ENCODE measurements around the gene PAIP2. TPM values are rescaled to one million over a fixed set of nuclear protein-coding genes. Genes with fewer than 3 reads are reported as not detected.
A peak's percentile ranks its signal among the peaks of the same experiment; 100 is the strongest.

PAIP2 gene
- total and polyA plus RNA-seq, 5 donors, result 125 to 183 (median 156) TPM

GRCh38 chr5:139394123-139394653 lies 52.5 kb downstream of the PAIP2 start:
- intact Hi-C loops (cut with DNase I), result no loop called here
- ATAC-seq, result peak; percentile 26 to 44
- peak overlapping the region; percentile 57 for H3K4me3 ChIP-seq (ENCODE audit: low read length)
- H3K4me1 ChIP-seq (ENCODE audit: control insufficient read depth, insufficient read depth, low read length), result peaks cover 4% of the 10 kb centered on the region
- peak; percentile 63 to 82 (median 81) for DNase-seq
- H3K27ac ChIP-seq (ENCODE audit: low read length), result peak overlapping the region; percentile 93
- H3K9me3 ChIP-seq (ENCODE audit: control insufficient read depth, low read length), result no peaks in the 10 kb centered on the region
- WGBS, result 2% methylated on average over 62 of the region's 62 CpGs
- H3K27me3 ChIP-seq (ENCODE audit: control insufficient read depth, insufficient read depth), result no peaks in the 10 kb centered on the region

GRCh38 chr5:139394654-139395566 lies 53.3 kb downstream of the PAIP2 start, which contains the start of gene PROB1:
Gene PROB1, minus strand, starts transcription at chr5:139395104. Its CDS starts 23 bp downstream, at chr5:139395081.
- intact Hi-C loops (cut with DNase I), result no loop called here
- H3K27ac ChIP-seq (ENCODE audit: low read length), result peak within 1 kb of the TSS; percentile 93
- 16% methylated on average over 76 of the region's 76 CpGs for WGBS
- DNase-seq (peak; percentile 67 to 88 (median 86)), ATAC-seq (peak; percentile 79 to 80)
- no peaks in the 10 kb centered on the region for H3K9me3 ChIP-seq (ENCODE audit: control insufficient read depth, low read length)
- peak within 1 kb of the TSS; percentile 57 for H3K4me3 ChIP-seq (ENCODE audit: low read length)
- H3K4me1 ChIP-seq (ENCODE audit: control insufficient read depth, insufficient read depth, low read length), result peaks cover 4% of the 10 kb centered on the region
- H3K27me3 ChIP-seq (ENCODE audit: control insufficient read depth, insufficient read depth), result no peaks in the 10 kb centered on the region

- DNase-seq (peak in 1 of 3 donors; percentile 60), ATAC-seq (peak in 1 of 2 donors; percentile 4)
- Histone ChIP-seq H3K4me3 (ENCODE audit: low read length) (no peak overlapping the region), H3K27me3 (ENCODE audit: control insufficient read depth, insufficient read depth) (no peaks in the 10 kb centered on the region), H3K9me3 (ENCODE audit: control insufficient read depth, low read length) (no peaks in the 10 kb centered on the region), H3K27ac (ENCODE audit: low read length) (peak overlapping the region; percentile 93), H3K4me1 (ENCODE audit: control insufficient read depth, insufficient read depth, low read length) (peaks cover 4% of the 10 kb centered on the region)
- 73% methylated on average over 8 of the region's 8 CpGs for WGBS
- intact Hi-C loops (cut with DNase I), result no loop called here
Observed at GRCh38 chr5:139395844-139396640, 54.4 kb downstream of the PAIP2 start.

DNA sequence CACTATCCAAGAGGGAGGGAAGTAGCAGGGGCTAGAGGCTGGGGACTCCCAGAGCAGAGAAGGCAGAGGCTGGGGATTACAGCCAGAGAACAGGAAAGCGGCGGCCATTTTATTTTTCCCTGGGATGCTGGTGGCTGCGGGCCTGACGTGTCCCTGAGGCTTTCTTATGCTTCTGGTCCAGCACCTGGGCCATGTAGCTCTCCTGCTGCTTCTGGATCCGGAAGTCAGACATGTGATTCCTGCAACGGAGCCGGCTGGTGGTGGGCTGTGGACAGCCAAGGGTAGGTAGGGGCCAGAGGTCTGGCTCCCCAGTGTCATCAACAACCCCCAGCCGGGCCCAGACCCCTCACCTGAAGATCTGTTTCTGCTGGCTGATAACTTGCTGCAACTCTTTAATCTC lies 55.0 kb downstream of the PAIP2 start:
- Histone ChIP-seq H3K4me1 (ENCODE audit: control insufficient read depth, insufficient read depth, low read length) (peaks cover 4% of the 10 kb centered on the region), H3K27me3 (ENCODE audit: control insufficient read depth, insufficient read depth) (no peaks in the 10 kb centered on the region), H3K4me3 (ENCODE audit: low read length) (no peak overlapping the region), H3K27ac (ENCODE audit: low read length) (peak overlapping the region; percentile 93), H3K9me3 (ENCODE audit: control insufficient read depth, low read length) (no peaks in the 10 kb centered on the region)
- DNase-seq (peak in 1 of 3 donors; percentile 19), ATAC-seq (no peak)
- 73% methylated on average over 8 of the region's 8 CpGs for WGBS
- intact Hi-C loops (cut with DNase I), result no loop called here

- intact Hi-C loops (cut with DNase I), result no loop called here
- H3K4me1 ChIP-seq (ENCODE audit: control insufficient read depth, insufficient read depth, low read length), result peaks cover 4% of the 10 kb centered on the region
Observed at GRCh38 chr5:139397921-139398320, 56.3 kb downstream of the PAIP2 start.

GRCh38 chr5:139399501-139400121 lies 58.0 kb downstream of the PAIP2 start:
- H3K4me1 ChIP-seq (ENCODE audit: control insufficient read depth, insufficient read depth, low read length), result peaks cover 4% of the 10 kb centered on the region
- no peak overlapping the region for H3K4me3 ChIP-seq (ENCODE audit: low read length)
- ATAC-seq (no peak), DNase-seq (no peak)
- H3K27ac ChIP-seq (ENCODE audit: low read length), result no peak overlapping the region
- intact Hi-C loops (cut with DNase I), result no loop called here
- H3K27me3 ChIP-seq (ENCODE audit: control insufficient read depth, insufficient read depth), result no peaks in the 10 kb centered on the region
- H3K9me3 ChIP-seq (ENCODE audit: control insufficient read depth, low read length), result no peaks in the 10 kb centered on the region
- WGBS, result 87% methylated on average over 6 of the region's 6 CpGs

More at GRCh38 chr5:139397921-139398320, 56.3 kb downstream of the PAIP2 start:
- WGBS, result 43% methylated on average over 6 of the region's 6 CpGs
- H3K9me3 ChIP-seq (ENCODE audit: control insufficient read depth, low read length), result no peaks in the 10 kb centered on the region
- H3K27ac ChIP-seq (ENCODE audit: low read length), result no peak overlapping the region
- H3K4me3 ChIP-seq (ENCODE audit: low read length), result no peak overlapping the region
- ATAC-seq, result no peak
- no peaks in the 10 kb centered on the region for H3K27me3 ChIP-seq (ENCODE audit: control insufficient read depth, insufficient read depth)
- DNase-seq, result peak in 2 of 3 donors; percentile 53 to 65

DNA sequence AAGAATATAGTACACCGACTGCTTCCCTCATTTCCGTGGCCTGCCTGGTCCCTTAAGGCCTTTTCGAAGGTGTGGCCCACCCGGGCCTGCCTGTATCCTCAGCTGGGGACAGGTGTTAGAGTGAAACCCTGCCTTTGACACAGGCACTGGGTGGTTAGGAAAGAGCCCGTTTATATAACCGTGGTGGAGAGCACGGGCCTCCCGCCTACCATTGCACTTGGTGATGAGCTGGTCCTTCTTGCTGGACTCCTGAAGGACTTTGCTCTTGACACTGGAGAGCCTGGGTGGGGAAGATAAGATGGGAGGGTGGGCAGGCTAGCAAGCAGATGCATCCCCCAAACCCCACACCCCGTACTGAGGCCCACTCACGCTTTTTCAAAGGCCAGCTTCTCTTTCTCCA lies 59.9 kb downstream of the PAIP2 start:
- H3K4me1 ChIP-seq (ENCODE audit: control insufficient read depth, insufficient read depth, low read length), result no peaks in the 10 kb centered on the region
- intact Hi-C loops (cut with DNase I), result no loop called here
- ATAC-seq, result no peak
- DNase-seq, result no peak
- H3K27ac ChIP-seq (ENCODE audit: low read length), result no peak overlapping the region
- no peaks in the 10 kb centered on the region for H3K27me3 ChIP-seq (ENCODE audit: control insufficient read depth, insufficient read depth)
- WGBS, result 93% methylated on average over 10 of the region's 10 CpGs
- no peaks in the 10 kb centered on the region for H3K9me3 ChIP-seq (ENCODE audit: control insufficient read depth, low read length)
- H3K4me3 ChIP-seq (ENCODE audit: low read length), result no peak overlapping the region

DNA sequence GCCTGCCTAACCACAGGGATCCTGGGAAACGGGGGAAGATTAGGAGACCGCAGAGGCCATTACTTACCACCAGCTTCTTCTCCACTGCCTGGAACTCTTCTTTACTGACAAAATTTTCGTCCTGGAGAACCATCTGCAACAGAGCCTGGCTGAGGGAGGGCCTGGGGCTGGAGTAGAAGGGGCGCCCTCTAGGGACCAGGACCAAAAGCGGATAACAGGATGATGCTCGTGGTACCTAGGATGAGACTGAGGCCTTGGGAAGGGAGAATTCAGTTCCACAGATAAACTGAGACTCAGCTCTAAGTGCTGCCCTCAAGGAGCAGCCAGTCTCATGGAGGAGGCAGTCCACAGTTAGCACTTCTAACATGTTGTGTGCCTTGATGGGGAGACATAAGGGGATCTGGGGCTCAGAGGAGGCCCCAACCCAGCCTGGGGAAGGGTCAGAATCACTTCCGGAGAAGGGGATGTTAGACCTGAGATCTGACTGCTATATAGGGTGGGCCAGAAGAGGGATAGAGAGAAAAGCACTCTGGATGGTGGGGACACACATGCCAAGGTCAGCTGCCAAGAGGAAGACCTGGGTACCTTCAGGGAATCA lies 61.0 kb downstream of the PAIP2 start:
- H3K9me3 ChIP-seq (ENCODE audit: control insufficient read depth, low read length), result no peaks in the 10 kb centered on the region
- no peak overlapping the region for H3K4me3 ChIP-seq (ENCODE audit: low read length)
- H3K27me3 ChIP-seq (ENCODE audit: control insufficient read depth, insufficient read depth), result no peaks in the 10 kb centered on the region
- 72% methylated on average over 7 of the region's 7 CpGs for WGBS
- DNase-seq (no peak), ATAC-seq (no peak)
- no peaks in the 10 kb centered on the region for H3K4me1 ChIP-seq (ENCODE audit: control insufficient read depth, insufficient read depth, low read length)
- no peak overlapping the region for H3K27ac ChIP-seq (ENCODE audit: low read length)
- intact Hi-C loops (cut with DNase I), result no loop called here

DNA sequence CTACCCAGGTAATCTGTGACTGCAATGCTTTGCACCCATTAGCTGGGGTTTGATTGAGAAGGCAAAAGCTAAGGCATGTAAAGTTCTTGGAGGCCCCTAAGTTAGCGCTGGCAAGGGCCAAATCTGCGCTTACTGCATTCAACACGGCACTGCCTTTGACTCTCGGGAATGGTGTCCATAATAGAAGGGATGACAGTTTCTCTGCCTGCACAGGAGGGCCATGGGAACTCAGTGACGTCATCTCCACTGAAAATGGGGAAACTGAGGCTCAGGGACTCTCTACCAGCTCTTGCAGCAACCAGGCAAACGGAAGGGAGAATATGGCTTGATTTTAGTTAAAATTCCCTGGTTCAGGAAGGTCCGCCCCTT lies 61.7 kb downstream of the PAIP2 start:
- intact Hi-C loops (cut with DNase I), result no loop called here
- Histone ChIP-seq H3K27me3 (ENCODE audit: control insufficient read depth, insufficient read depth) (no peaks in the 10 kb centered on the region), H3K27ac (ENCODE audit: low read length) (peak overlapping the region; percentile 92), H3K4me3 (ENCODE audit: low read length) (peak overlapping the region; percentile 41), H3K4me1 (ENCODE audit: control insufficient read depth, insufficient read depth, low read length) (no peaks in the 10 kb centered on the region), H3K9me3 (ENCODE audit: control insufficient read depth, low read length) (no peaks in the 10 kb centered on the region)
- no peak for ATAC-seq
- DNase-seq, result no peak
- WGBS, result 16% methylated on average over 7 of the region's 7 CpGs

- Histone ChIP-seq H3K4me1 (ENCODE audit: control insufficient read depth, insufficient read depth, low read length) (no peaks in the 10 kb centered on the region), H3K27ac (ENCODE audit: low read length) (peak within 1 kb of the TSS; percentile 92), H3K27me3 (ENCODE audit: control insufficient read depth, insufficient read depth) (no peaks in the 10 kb centered on the region), H3K9me3 (ENCODE audit: control insufficient read depth, low read length) (no peaks in the 10 kb centered on the region), H3K4me3 (ENCODE audit: low read length) (peak within 1 kb of the TSS; percentile 41)
- peak; percentile 98 to 100 (median 99) for DNase-seq
- ATAC-seq, result peak; percentile 96
- intact Hi-C loops (cut with DNase I), result no loop called here
- WGBS, result under 1% methylated on average over 41 of the region's 41 CpGs
Observed at GRCh38 chr5:139403787-139404483, 62.3 kb downstream of the PAIP2 start, which contains the start of gene SPATA24. Gene SPATA24, minus strand, starts transcription at chr5:139404089. Its CDS starts 29 bp downstream, at chr5:139404060.
